Measurements from ENCODE around the gene TRAPPC2.

Gene TRAPPC2

DNA sequence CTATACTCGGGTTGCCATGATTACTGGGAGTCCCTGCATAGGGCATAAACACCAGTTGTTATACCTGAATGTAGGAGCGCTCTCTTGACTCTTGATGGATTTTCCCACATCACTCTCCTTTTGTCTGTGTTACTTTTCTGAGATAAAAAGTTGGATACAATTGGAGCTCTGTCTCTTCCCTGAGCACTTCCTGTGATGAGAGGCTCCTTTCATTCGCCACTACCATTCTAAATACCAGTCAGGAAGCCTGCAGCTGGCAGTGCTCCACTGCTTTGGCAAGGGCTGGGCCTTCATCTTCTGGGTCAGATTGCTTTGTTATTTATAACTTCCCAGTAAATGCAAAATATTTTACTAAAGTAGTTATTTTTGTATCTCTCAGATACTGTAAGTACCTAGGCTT is 67.6 kb downstream of the TRAPPC2 start:
- Mint-ChIP-seq H3K27ac (no peak overlapping the region), H3K4me3 (no peak overlapping the region), H3K27me3 (no peaks in the 10 kb centered on the region), H3K36me3 (ENCODE audit: low read depth) (peaks cover 6% of the 10 kb centered on the region), H3K9me3 (no peaks in the 10 kb centered on the region), H3K4me1 (ENCODE audit: low read depth) (peaks cover 22% of the 10 kb centered on the region)
- intact Hi-C loops (cut with micrococcal nuclease), result no loop called here

DNA sequence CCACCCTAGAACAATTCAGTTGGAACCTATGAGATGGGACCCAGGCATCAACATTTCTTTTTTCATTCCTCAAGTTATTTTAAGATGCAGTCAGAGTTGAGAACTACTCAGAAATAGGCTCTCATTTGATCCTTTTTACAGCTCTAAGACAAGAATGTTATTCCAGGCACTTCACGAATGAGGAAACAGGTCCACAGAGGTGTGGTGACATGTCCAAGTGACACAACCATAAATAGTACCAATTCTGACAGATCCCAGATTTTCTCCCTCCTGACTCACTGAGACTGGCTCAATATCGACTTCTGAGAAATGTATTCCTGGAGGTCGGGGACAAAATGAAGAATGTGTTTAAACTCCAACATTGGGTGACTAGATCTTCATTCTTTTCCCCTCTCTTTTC is 70.4 kb downstream of the TRAPPC2 start:
- H3K4me3 Mint-ChIP-seq, result no peak overlapping the region
- intact Hi-C loops (cut with micrococcal nuclease), result loop anchor here (5.0 kb wide), 1 partner anchor 33 kb away; no protein-coding TSS in a partner anchor
- peaks cover 6% of the 10 kb centered on the region for H3K36me3 Mint-ChIP-seq (ENCODE audit: low read depth)
- H3K4me1 Mint-ChIP-seq (ENCODE audit: low read depth), result peaks cover 22% of the 10 kb centered on the region
- no peaks in the 10 kb centered on the region for H3K27me3 Mint-ChIP-seq
- H3K9me3 Mint-ChIP-seq, result no peaks in the 10 kb centered on the region
- H3K27ac Mint-ChIP-seq, result no peak overlapping the region

DNA sequence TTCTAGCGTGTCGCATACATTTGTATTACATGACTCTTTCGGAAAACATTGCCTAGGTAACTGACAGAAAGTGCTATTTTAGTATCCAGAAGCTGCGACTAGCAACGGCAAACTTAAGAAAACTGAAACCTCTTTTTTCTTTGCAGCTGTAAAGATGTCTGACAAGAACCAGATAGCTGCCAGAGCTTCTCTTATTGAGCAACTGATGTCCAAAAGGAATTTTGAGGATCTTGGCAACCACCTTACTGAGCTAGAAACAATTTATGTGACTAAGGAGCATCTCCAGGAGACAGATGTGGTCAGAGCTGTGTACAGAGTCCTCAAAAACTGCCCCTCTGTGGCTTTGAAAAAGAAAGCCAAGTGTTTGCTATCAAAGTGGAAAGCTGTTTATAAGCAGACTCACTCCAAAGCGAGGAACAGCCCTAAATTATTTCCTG is 72.0 kb downstream of the TRAPPC2 start:
- H3K27ac Mint-ChIP-seq, result no peak overlapping the region
- no peaks in the 10 kb centered on the region for H3K9me3 Mint-ChIP-seq
- no peak overlapping the region for H3K4me3 Mint-ChIP-seq
- peaks cover 22% of the 10 kb centered on the region for H3K4me1 Mint-ChIP-seq (ENCODE audit: low read depth)
- intact Hi-C loops (cut with micrococcal nuclease), result loop anchor here (5.0 kb wide), 1 partner anchor 35 kb away; no protein-coding TSS in a partner anchor
- no peaks in the 10 kb centered on the region for H3K27me3 Mint-ChIP-seq
- peaks cover 12% of the 10 kb centered on the region for H3K36me3 Mint-ChIP-seq (ENCODE audit: low read depth)

Data from dendritic cell treated with granulocyte-macrophage colony-stimulating factor and Interleukin-4, amounts not matched to agents 40 ng/mL and 50 ng/mL, for 4 days (primary cell).